ENCODE data around the gene MINDY2.
"Not testable (repeated sequence)": the region's sequence is repeated elsewhere in the genome, so short reads cannot be mapped to it uniquely, and the experiment has no call there.

MINDY2 gene

DNA sequence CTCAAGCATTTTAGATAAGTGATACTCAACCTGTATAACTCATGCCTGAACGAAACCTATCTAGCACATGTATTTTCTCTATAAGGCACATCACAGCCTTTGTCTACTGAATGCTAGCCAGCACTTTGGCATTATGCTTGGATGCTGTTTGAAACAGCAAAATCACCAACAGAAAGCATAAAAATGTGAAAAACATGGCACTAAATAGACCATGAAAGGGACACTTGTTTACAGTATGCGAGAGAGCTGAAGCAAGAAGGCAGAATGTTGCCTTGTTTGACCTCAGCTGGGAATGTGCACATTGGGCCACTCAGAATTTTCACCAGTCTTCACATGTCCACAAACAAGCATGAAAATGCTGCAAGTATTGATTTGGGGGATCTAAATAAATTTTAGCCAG is 59.5 kb downstream of the MINDY2 start:
- no peak for DNase-seq (ENCODE audit: low read depth, low spot score)

DNA sequence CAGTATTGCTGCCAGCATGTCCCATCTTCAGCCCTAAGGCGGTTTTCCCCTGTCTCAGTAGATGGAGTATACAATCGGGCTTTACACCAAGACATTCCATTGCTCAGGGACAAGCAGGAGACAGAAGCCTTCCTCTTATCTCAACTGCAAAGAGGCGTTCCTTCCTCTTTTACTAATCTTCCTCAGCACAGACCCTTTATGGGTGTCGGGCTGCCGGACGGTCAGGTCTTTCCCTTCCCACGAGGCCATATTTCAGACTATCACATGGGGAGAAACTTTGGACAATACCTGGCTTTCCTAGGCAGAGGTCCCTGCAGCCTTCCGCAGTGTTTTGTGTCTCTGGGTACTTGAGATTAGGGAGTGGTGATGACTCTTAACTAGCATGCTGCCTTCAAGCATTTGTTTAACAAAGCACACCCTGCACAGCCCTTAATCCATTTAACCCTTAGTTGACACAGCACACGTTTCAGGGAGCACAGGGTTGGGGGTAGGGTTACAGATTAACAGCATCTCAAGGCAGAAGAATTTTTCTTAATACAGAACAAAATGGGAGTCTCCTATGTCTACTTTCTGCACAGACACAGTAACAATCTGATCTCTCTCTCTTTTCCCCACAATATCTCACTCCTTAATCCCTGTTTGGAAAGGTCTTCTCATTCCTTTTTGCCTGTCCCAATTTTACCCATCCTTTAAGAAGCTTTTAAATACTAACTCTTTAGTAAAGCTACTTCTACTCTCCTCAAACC is 62.8 kb downstream of the MINDY2 start:
- DNase-seq (ENCODE audit: low read depth, low spot score) = peak; percentile 84

DNA sequence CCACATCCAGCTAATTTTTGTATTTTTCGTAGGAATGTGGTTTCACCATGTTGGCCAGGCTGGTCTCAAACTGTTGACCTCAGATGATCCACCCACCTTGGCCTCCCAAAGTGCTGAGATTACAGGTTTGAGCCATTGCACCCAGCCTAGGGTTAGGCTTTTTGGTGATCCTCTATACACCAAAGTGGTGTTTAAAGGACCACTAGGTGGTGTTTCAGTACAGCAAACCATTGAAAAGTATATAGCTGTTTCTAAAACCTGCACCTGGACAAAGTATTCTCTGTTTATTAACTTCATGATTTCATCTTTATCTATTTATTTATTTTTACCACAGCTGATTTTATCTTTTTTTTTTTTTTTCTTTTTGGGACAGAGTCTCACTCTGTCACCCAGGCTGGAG is 68.4 kb downstream of the MINDY2 start:
- no peak for DNase-seq (ENCODE audit: low read depth, low spot score)

- DNase-seq (ENCODE audit: low read depth, low spot score) = no peak
Observed at GRCh38 chr15:58840048-58840447, 68.9 kb downstream of the MINDY2 start.

GRCh38 chr15:58842713-58843396 is 71.8 kb downstream of the MINDY2 start:
- DNase-seq (ENCODE audit: low read depth, low spot score) = no peak

DNA sequence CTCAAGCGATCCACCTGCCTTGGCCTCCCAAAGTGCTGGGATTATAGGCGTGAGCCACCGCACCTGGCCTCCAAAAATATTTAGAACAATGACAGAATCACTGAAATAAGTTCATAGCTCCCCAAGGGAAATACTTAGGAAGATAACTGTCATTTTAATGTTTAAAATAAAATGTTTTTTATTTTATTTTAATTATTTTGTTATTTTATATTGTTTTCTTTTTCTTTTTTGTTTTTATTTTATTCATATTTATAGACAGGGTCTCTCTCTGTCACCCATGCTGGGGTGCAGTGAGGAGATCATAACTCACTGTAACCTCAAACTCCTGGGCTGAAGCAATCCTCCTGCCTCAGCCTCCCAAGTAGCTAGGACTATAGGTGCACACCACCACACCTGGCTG is 80.1 kb downstream of the MINDY2 start:
- DNase-seq (ENCODE audit: low read depth, low spot score) = not testable (repeated sequence)

- no peak for DNase-seq (ENCODE audit: low read depth, low spot score)
Observed at GRCh38 chr15:58852347-58852746, 81.2 kb downstream of the MINDY2 start.

DNA sequence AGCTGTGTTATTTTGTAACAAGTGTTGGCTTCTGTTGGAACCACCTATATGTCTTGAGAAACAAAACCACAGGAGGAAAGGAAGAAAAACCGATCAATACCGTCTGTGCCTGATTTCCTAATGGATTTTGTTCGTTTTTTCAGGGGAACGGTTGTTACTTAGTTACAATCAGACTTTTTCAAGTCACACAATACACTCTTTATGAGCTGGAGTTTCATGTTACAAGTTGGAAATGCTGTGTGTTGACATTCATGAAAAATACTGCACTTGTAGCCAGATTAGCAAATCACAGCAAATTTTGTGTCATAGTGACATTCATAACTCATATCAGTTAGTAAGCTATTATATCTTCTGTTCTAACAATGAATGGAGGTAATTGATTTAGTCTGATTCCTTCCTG is 83.5 kb downstream of the MINDY2 start:
- DNase-seq (ENCODE audit: low read depth, low spot score) = no peak

DNA sequence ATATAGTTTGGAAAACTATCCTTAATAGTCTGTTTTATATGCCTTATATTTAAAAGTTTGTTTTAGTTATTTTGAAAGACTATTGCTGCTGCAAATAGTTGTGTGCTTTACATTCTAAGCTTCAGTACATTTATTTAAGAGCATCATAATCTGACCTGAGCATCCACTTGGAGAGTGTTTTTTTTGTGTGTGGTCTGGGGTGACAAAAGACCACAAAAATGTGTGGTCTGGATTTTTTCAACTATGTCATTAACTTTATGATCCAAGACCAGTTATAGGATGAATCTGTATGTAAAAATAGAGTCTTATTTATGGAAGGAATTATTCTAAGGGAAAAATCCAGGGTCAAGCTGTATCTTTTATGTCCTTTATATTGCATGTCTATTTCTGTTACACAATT is 85.0 kb downstream of the MINDY2 start:
- no peak for DNase-seq (ENCODE audit: low read depth, low spot score)

DNA sequence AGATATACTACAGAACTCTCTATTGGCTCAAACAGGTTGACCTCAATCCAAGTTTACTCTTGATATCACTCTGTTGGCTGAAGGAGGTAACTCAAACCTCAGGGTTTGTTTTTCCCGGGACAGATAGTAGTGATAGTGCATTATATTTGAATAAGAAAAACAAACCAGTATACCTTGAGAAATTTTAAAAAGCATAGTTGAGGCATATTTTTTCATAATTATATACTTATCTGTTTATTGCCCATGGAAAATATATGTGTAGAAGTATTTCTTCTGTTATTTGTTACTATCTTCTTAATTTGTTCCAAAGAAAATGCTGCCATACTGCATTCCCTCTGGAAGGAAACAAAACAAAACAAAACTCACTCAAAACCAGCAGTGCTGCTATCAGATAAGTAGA is 85.5 kb downstream of the MINDY2 start:
- DNase-seq (ENCODE audit: low read depth, low spot score) = not testable (repeated sequence)

GRCh38 chr15:58862326-58862725 is 91.2 kb downstream of the MINDY2 start:
- DNase-seq (ENCODE audit: low read depth, low spot score) = no peak

DNA sequence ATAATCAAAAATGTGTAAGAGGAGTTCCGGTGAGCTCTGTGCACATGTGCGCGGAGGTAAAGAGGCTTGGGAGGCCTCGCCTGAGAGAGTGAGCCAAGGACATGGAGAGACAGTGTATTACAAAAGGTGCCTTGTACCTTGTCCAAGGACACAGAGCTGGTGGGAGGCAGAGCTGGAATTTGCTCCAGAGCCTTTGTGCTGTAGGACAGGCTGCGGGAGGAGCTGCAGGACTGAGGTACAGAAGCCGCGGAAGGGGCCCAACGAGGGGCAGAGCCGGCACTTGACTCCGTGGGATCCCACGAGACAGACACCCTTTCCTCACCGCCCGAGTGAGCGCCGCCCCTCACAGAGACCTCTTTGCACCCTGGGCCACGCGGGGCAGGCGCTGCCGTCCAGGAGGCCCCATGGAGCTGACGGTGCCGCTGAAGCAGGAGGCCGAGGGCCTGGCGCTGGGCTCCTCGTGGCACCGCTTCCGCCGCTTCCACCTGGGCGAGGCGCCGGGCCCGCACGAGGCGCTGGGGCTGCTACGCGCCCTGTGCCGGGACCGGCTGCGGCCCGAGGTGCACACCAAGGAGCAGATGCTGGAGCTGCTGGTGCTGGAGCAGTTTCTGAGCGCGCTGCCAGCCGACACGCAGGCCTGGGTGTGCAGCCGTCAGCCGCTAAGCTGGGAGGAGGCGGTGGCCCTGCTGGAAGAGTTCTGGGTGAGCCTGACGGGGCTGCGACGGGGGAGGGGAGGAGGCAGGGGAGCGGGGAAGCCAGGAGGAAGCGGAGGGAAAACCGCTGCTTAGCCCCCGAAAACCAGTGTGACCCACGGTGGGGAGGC is 93.7 kb downstream of the MINDY2 start:
- DNase-seq (ENCODE audit: low read depth, low spot score) = peak; percentile 71

GRCh38 chr15:58865425-58865880 is 94.4 kb downstream of the MINDY2 start:
- DNase-seq (ENCODE audit: low read depth, low spot score) = peak; percentile 70

DNA sequence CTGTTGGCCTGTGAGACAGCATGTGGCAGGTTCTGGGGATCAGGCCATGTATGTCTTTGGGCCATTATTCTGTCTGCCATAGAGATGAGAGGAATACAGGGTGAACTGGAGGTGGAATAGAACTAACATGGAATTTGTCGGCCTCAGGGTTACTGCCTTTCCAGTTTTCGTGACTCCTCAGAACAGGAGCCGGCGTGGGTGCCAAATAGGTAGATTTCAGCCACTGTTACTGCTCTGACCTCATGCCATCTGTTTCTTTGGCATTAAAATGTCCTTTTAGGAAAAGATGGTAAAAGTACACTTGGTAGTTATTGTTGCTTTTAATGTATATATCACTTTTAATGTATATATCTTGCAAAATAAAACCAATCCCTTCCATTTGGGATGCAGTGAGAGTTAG is 96.8 kb downstream of the MINDY2 start:
- DNase-seq (ENCODE audit: low read depth, low spot score) = no peak

GRCh38 chr15:58870451-58870850 is 99.3 kb downstream of the MINDY2 start:
- DNase-seq (ENCODE audit: low read depth, low spot score) = no peak

DNA sequence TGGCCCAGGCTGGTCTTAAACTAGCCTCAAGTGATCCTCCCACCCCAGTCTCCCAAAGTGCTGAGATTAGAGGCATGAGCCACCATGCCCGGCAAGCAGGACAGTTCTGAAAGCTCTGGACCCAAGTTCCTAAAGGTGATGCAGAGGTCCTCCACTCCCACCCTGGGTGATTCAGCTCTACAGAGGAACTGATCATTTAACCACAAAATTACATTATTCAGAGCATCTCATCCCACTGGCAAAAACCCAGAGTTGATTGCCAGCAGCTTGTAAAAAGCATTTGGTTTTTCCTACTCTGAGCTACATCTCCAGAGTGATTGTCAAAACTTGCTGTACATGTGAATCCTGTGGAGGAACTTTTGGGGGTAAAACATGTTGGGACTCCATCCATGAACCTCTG is 102.2 kb downstream of the MINDY2 start:
- DNase-seq (ENCODE audit: low read depth, low spot score) = no peak

DNA sequence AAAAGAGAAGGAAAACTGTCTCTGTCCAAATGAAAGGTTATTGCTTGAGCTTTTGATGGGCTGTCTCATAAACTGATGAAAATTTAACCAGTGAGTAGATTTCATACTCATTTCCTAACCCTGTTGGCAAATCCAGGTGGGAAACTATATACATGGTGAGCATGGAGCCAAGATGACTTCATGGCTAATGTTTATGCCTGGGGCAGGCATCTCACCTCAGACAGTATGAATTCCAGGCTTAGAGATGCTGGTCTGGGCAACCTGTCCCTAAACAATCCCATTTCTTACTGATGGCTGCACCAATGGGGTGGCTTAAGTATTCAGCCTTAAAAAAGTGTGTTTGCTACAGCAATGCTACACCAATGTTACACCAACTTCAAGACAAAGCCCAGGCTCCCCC is 104.2 kb downstream of the MINDY2 start:
- DNase-seq (ENCODE audit: low read depth, low spot score) = no peak

- DNase-seq (ENCODE audit: low read depth, low spot score) = no peak
Observed at GRCh38 chr15:58876306-58877106, 105.4 kb downstream of the MINDY2 start.

GRCh38 chr15:58877999-58878825 is 107.1 kb downstream of the MINDY2 start:
- DNase-seq (ENCODE audit: low read depth, low spot score) = no peak

GRCh38 chr15:58880320-58880719 is 109.2 kb downstream of the MINDY2 start:
- DNase-seq (ENCODE audit: low read depth, low spot score) = no peak

DNA sequence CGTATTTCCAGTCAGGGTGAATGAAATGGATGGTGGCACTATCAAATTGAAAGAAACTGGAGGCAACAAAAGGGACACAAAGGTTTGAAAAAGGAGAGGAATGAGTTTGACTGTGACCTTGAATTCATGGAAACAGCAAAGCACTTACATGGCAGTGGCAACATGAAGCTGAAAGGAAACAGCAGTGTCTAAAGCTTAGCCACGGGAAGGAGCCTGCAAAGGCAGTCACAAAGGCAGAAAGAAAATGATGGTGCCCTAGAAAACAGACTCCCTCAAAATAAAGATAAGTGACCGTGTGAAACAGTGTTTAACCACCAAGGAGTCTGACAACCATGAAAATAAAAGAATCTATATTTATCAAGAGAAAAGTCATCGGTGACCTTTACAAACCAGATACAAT is 111.1 kb downstream of the MINDY2 start:
- no peak for DNase-seq (ENCODE audit: low read depth, low spot score)
